Measurements from ENCODE around the gene MINDY4.

DNA sequence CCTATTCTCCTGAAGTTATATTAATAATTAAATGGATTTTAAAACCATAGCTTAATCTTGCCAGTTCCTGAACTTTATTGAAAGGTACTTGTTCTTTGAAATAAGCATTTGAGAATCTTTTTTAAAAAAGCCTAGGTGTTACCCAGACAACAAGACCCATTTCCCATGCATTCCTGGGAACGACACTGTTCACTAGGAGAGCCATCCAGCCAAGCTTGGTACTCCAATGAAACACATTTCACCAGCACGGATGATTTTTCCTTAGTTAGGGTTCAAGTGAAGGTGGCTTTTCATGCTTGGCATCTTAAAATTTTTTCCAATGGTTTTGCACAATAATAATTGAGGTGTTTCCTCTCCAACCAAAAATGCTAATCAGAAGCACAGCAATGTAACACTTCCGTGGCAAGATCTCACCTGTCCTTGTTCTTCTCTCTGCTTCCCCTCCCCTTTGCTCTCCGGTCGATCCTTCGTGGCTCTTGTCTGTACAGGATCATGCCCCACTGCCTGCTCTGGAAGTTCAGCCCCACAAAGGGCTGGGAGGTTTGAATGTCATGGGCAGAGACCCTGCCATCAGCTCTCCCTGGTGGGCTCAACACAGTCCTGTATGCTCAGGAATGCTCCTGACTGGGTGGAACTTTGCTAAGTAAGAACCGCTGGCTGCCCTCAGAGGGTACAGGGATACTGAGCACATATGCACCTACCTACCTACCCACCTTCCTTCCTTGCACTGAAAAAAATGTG lies 70.8 kb downstream of the MINDY4 start:
- TF ChIP-seq, protein P1, sequence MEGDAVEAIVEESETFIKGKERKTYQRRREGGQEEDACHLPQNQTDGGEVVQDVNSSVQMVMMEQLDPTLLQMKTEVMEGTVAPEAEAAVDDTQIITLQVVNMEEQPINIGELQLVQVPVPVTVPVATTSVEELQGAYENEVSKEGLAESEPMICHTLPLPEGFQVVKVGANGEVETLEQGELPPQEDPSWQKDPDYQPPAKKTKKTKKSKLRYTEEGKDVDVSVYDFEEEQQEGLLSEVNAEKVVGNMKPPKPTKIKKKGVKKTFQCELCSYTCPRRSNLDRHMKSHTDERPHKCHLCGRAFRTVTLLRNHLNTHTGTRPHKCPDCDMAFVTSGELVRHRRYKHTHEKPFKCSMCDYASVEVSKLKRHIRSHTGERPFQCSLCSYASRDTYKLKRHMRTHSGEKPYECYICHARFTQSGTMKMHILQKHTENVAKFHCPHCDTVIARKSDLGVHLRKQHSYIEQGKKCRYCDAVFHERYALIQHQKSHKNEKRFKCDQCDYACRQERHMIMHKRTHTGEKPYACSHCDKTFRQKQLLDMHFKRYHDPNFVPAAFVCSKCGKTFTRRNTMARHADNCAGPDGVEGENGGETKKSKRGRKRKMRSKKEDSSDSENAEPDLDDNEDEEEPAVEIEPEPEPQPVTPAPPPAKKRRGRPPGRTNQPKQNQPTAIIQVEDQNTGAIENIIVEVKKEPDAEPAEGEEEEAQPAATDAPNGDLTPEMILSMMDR (IDR thresholded peaks at IDR 0.05; ENCODE audit: insufficient read depth, low read depth, low read length) = no peak
- TF ChIP-seq EZH2 (IDR thresholded peaks at IDR 0.05; ENCODE audit: insufficient read depth, low read length) = no peak
